Ectodermal cell (in vitro differentiated cells): Measurements from ENCODE around the gene GATA3.

ENCODE experiments used
- H3K27ac ChIP-seq: 2 replicates; pipeline ENCODE4 v1.7.0; 2013; ENCODE audit warnings: mild to moderate bottlenecking, low read depth, low read length; ENCODE audit not compliant: insufficient read depth, poor library complexity, severe bottlenecking
- H3K27me3 ChIP-seq: 2 replicates; pipeline ENCODE4 v1.7.0; 2013; ENCODE audit warnings: mild to moderate bottlenecking, low read length; ENCODE audit not compliant: insufficient read depth, control insufficient read depth, poor library complexity, severe bottlenecking
- H3K36me3 ChIP-seq: one replicate; pipeline ENCODE4 v1.7.0; 2013; ENCODE audit warnings: low read length; ENCODE audit not compliant: control insufficient read depth, insufficient read depth
- H3K4me1 ChIP-seq: one replicate; pipeline ENCODE4 v1.7.0; 2013; ENCODE audit warnings: low read length; ENCODE audit not compliant: control insufficient read depth, insufficient read depth
- H3K4me3 ChIP-seq: 2 replicates; pipeline ENCODE4 v1.7.0; 2013; ENCODE audit warnings: low read depth, low read length, control low read depth; ENCODE audit not compliant: insufficient read depth
- H3K9me3 ChIP-seq: 2 replicates; pipeline ENCODE4 v1.7.0; 2013; ENCODE audit warnings: mild to moderate bottlenecking, low read length, moderate library complexity; ENCODE audit not compliant: control insufficient read depth
- WGBS, 2 experiments: methylation state at CpG; one replicate each; pipeline ENCODE4 v1.1.7; 2013; ENCODE audit warnings: missing lambda C conversion rate in 2 of 2; 5-methylcytosine and 5-hydroxymethylcytosine counted together

Gene GATA3

DNA sequence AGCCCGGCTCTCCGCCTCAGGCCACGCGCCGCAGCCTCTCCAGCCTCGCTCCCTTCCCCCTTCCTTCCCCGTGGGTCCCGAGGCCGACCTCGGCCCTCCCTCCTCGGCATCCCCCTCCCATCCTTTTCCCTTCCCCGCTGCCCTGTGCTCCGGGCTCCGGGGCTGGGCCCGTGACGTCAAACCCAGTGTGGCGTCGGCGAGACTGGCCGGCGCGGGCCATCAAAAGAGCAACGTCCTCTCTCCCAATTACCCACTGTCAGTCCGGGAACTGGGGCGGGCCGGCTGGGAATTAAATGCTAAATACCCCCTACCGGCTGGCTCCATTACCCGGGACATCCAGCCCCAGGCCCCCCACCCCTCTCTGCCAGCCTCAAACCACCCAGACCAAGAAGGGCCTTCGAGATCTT, 2.6 kb upstream of the GATA3 start:
- Histone ChIP-seq H3K27ac (no peak overlapping the region), H3K27me3 (peaks cover 100% of the 10 kb centered on the region), H3K4me1 (peaks cover 40% of the 10 kb centered on the region), H3K4me3 (peak overlapping the region; percentile 33), H3K9me3 (no peaks in the 10 kb centered on the region), H3K36me3 (no peaks in the 10 kb centered on the region)
- WGBS, 2 experiments: 0% methylated on average over 29 of the region's 29 CpGs

DNA sequence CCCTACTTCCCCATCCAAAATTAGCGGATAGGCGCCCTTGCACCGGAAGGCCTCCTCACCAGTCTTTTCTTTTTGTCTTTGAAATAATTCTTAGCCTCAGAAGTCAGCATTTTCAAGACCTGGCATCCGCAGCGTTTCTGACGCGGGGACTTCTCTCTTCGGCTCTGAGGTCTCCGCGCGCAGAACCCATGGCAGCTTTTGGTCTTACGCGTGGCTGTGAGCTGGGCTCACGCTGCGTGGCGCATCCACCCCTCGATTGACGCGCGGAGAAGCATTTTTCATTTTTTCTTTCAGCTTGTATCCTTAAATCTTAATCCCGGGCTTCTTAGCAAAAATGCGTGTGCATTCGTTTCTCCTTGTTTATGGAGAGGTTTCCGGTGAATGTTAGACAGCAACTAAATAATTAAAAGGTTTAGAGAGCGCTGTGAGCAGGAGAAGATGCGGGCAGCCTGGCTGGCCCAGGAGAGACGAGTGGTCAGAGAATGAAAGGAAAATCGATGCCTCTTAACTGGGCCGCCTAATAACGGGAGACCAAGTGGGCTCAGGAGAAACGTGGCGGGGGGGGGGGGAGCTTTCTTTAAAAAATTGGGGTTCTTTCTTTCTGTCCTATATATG, 2.0 kb upstream of the GATA3 start:
- Histone ChIP-seq H3K36me3 (no peaks in the 10 kb centered on the region), H3K4me1 (peaks cover 34% of the 10 kb centered on the region), H3K4me3 (peak overlapping the region; percentile 33), H3K27ac (no peak overlapping the region), H3K9me3 (no peaks in the 10 kb centered on the region), H3K27me3 (peaks cover 100% of the 10 kb centered on the region)
- 2 to 3% methylated on average over 32 of the region's 32 CpGs for WGBS, 2 experiments

DNA sequence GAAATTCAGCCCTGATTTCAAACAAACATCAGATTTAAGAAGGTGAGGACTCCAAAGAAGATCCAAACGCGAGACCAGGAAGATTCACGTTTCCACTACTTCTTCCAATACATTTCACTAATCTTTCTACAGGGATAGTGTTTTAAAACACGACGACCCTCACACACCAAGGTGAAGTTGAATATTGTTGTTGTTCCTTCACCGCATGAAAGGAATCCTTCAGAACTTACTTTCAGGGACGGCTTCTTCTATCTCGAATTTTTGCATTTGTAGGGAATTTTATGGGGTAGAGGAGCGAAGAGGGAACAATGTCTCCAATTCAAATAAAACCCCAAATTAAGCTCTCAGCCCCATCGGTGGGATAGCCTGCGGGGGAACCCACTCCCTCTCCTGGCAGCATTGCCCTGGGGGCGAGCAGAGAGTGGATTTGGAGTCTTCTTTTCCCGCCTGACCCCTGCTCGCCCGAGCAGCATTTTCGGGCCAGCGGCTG, 1.5 kb upstream of the GATA3 start:
- H3K4me3 ChIP-seq: peak overlapping the region; percentile 14
- WGBS, 2 experiments: 1 to 3% methylated on average over 11 to 17 of the region's 17 CpGs
- peaks cover 29% of the 10 kb centered on the region for H3K4me1 ChIP-seq
- no peak overlapping the region for H3K27ac ChIP-seq
- H3K9me3 ChIP-seq: no peaks in the 10 kb centered on the region
- H3K27me3 ChIP-seq: peaks cover 100% of the 10 kb centered on the region
- H3K36me3 ChIP-seq: no peaks in the 10 kb centered on the region

DNA sequence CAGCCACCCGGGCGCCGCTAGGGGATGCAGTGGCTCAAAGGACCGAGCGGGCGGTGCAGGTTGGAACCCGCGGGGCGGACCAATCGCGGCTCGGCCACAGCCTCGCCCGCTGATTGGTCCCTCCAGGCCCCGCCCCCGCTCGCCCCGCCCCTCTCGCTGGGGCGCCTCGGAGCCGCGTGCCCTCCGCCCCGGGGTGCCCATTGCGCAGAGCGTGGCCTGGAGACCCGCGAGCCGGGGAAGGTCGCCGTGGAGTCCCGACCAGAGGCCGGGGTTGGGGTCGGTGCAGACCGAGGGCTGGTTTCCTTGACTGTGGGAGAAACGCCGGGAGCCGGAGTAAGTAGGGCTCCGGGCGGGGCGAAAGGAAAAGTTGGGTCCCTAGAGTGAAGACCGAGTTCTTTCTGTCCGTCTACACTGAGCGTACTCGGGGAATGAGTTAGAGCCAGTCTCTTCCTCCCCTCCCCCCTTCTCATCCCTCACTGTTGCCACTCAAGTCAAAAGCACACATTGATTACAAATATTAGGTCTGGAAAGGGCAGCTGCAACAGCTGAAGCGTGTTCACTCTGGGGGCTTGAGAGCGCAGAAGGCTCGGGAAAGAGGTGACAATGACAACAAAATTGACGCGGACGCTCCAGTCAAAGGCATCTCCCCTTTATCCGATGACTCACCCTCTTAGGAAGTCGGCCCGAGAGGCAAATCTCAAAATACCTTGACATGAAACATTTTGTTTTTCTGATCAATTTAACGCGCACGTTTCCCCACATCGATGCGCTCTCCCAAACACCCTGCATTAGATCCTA, 843 bp upstream of the GATA3 start:
- Histone ChIP-seq H3K4me1 (peaks cover 24% of the 10 kb centered on the region), H3K27ac (no peak overlapping the region), H3K9me3 (no peaks in the 10 kb centered on the region), H3K36me3 (no peaks in the 10 kb centered on the region), H3K27me3 (peaks cover 100% of the 10 kb centered on the region), H3K4me3 (peak overlapping the region; percentile 30)
- 0 to 1% methylated on average over 60 of the region's 60 CpGs for WGBS, 2 experiments

DNA sequence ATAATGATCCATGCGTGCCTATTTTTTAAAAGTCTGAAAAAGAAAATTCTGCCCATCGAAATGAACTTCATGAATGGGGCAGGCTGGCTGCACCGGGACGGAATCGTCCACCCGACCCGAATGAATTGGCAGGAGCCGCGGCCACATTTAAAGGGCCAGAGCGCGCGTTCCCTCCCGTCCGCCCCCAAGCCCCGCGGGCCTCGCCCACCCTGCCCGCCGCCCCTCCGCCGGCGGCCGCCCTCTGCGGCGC, 319 bp upstream of the GATA3 start:
- peaks cover 21% of the 10 kb centered on the region for H3K4me1 ChIP-seq
- H3K27me3 ChIP-seq: peaks cover 100% of the 10 kb centered on the region
- no peaks in the 10 kb centered on the region for H3K9me3 ChIP-seq
- 0 to 1% methylated on average over 25 of the region's 25 CpGs for WGBS, 2 experiments
- H3K27ac ChIP-seq: no peak overlapping the region
- H3K4me3 ChIP-seq: peak overlapping the region; percentile 30
- no peaks in the 10 kb centered on the region for H3K36me3 ChIP-seq

DNA sequence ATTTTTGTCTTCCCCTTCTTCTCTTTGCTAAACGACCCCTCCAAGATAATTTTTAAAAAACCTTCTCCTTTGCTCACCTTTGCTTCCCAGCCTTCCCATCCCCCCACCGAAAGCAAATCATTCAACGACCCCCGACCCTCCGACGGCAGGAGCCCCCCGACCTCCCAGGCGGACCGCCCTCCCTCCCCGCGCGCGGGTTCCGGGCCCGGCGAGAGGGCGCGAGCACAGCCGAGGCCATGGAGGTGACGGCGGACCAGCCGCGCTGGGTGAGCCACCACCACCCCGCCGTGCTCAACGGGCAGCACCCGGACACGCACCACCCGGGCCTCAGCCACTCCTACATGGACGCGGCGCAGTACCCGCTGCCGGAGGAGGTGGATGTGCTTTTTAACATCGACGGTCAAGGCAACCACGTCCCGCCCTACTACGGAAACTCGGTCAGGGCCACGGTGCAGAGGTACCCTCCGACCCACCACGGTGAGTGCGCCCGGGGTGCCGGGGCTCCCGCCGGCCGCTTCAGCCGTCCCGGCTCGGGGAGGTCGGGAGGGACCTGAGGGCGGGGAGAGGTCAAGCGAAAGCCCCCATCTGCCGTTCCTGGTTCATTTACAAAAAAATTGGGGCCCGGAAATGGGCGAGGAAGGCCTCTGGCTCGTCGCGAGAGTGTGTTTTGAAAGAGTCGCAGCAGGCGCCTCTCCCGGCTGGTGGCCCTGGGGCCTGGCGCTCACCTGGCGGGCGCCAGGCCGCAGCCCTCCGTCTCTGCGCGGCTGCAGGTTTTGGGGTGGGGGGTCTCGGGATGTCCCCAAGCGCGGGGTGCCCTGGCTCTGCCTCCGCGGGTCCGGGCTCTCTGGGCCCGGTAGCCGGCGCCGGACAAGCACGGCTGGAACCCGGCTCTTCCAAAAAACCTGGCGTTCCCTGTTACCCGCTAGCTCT, 1.2 kb downstream of the GATA3 start:
- peaks cover 100% of the 10 kb centered on the region for H3K27me3 ChIP-seq
- H3K4me1 ChIP-seq: peaks cover 31% of the 10 kb centered on the region
- 1% methylated on average over 85 of the region's 85 CpGs for WGBS, 2 experiments
- no peaks in the 10 kb centered on the region for H3K9me3 ChIP-seq
- H3K36me3 ChIP-seq: no peaks in the 10 kb centered on the region
- peak overlapping the region; percentile 30 for H3K4me3 ChIP-seq
- no peak overlapping the region for H3K27ac ChIP-seq

DNA sequence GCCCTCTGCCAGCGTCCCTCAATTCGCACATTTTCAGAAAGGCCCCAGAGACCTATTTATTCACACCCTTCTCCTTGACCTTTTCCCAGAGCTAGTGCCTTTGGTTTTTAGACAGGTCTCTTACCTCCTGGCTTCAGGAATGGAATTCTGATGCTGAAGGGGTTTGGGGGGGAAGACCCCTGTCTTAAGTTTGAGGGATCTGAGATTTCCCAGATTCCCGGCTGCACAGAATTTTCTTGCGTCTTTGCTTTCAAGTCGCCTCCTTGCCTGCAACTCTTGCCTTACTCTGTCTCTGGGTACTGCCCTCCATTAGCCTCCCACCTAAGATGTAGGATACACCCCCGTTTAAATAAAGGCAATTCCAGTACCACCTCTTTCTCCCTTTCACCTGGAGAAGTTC, 1.9 kb downstream of the GATA3 start:
- peaks cover 100% of the 10 kb centered on the region for H3K27me3 ChIP-seq
- H3K36me3 ChIP-seq: no peaks in the 10 kb centered on the region
- H3K9me3 ChIP-seq: no peaks in the 10 kb centered on the region
- WGBS, 2 experiments: 2 to 6% methylated on average over 6 of the region's 6 CpGs
- peak overlapping the region; percentile 30 for H3K4me3 ChIP-seq
- peaks cover 38% of the 10 kb centered on the region for H3K4me1 ChIP-seq
- H3K27ac ChIP-seq: no peak overlapping the region

DNA sequence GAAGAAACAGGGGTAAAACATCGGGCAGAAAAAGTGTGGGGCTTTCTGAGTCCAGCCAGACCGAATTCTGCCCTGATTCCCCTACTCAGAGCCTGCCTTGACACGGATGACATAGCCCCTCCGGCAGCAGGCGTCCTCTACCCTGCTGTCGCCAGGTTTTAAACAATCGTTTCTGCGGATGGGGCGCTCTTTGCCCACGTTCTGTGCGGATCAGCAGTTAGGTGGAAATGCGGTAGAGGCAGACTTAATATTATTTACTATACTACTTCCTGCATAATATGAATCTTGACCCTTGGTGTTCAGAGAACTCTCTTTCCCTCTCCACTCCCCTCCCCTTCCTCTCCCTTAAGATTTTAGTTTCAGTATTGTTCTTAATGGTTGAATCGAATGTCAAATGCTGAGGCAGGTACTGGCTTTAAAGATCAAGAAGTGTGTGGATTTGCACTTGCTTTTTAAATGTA, 2.4 kb downstream of the GATA3 start:
- no peaks in the 10 kb centered on the region for H3K36me3 ChIP-seq
- H3K4me3 ChIP-seq: no peak overlapping the region
- H3K27me3 ChIP-seq: peaks cover 100% of the 10 kb centered on the region
- peaks cover 42% of the 10 kb centered on the region for H3K4me1 ChIP-seq
- H3K9me3 ChIP-seq: no peaks in the 10 kb centered on the region
- H3K27ac ChIP-seq: no peak overlapping the region
- WGBS, 2 experiments: 3% methylated on average over 11 to 13 of the region's 13 CpGs

DNA sequence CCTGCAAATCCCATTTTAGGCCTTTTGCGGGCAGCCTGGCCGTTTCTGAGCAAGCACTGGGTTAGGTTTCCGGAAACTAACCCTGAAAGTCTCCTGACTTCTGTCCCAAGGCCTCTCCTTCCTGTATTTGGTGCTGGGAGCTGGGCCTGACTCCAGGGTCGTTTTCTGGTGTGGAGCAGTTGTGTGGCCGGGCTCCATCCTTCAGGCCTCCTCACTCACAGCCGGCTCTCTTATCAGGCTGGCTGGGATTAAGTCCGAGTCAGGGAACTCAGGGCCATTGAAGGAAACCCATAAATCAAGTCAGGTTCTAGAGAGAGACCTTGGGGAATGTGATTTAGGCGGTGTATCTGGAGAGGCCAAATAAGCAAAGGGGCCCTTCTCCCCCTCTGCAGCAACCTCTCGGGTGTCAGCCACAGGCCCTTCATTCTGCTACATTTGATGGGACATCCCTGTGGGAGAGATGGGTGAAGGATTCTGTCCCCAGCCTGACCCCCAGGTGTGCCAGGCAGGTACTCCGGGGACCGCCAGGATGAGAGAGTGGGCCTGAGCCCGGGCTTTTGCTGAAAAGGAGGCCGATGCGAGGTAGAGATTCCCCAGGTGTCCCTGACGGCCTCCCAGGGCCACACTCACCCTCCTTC, 3.3 kb downstream of the GATA3 start:
- no peak overlapping the region for H3K27ac ChIP-seq
- H3K27me3 ChIP-seq: peaks cover 100% of the 10 kb centered on the region

More for the DNA sequence above, 3.3 kb downstream of the GATA3 start:
- peaks cover 43% of the 10 kb centered on the region for H3K4me1 ChIP-seq
- H3K4me3 ChIP-seq: no peak overlapping the region
- no peaks in the 10 kb centered on the region for H3K36me3 ChIP-seq
- 14 to 15% methylated on average over 15 of the region's 15 CpGs for WGBS, 2 experiments
- no peaks in the 10 kb centered on the region for H3K9me3 ChIP-seq
